CD4-positive, alpha-beta T cell treated with Interleukin-12 subunit alpha and Interleukin-12 subunit beta, for 1 hour (primary cell): ENCODE data around the gene NDUFA9.

Source experiments
- DNase-seq: peaks from one replicate; pipeline ENCODE4 v3.0.0-alpha.2; 2020

The NDUFA9 gene

DNA sequence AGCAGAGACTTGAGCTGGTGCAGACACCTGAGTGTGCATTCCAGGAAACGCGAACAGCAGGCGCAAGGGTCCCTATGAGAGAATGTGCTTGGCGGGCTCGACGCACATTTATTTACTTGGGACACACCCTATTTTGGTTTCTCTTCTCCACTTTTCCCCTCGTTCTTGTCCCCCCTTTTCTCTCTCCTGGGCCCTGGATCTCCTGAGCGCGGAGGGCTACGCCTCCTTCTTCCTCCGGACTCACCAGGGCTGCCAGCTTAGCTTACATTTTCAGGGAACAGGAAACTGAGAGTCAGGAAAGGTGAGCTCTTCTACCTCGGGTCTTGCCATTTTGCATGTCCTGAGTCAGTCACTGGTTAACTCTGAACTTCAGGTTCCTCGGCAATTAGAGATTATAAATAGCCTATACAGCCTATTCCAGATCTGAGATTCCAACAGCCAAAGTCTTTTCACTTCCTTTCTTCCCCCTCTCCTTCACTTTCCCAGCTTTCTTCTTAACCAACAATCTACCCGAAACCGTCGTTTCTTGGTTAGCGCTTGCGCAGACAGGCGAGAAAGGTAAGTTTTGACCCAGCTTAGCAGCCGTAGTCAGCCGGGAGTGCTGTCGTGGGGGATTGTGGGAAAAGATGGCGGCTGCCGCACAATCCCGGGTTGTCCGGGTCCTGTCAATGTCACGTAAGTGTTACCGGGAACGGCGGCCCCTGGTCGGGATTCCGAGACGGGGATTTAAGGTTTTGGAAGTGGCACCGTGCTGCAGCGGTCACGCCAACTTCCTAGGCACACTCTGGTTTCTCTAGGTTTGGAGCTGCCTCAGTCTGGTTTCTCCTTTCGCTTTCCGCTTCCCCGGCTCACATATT lies at the start of gene NDUFA9, which contains the start of gene AKAP3:
Gene NDUFA9, plus strand, starts transcription at position 614 of the 857 bp plus-strand sequence. Its CDS starts 13 bp downstream, at position 627.
Gene AKAP3, minus strand, starts transcription at position 551 of the 857 bp plus-strand sequence. CDS start 10,855 bp downstream, outside the sequence.
- peak; percentile 81 for DNase-seq

DNA sequence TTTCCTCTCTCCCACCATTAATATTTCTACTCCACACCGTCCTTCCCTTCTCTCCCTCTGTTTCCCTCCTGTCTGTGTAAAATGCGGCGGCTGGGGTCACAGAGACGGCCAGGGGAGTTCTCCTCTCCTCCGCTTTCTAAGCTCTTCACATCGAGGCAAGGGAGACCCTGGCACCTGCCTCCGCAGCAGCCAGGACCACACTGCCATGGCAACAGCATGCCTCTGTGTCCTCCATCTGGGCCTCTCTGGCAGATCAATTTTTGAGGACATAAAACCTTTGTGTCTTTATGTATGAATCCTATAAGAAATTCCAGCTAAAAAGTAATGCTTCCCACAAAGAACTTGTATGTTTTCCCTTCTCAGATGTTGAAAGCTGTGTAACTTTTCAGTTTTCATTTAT lies 45.5 kb upstream of the NDUFA9 start:
- no peak for DNase-seq

DNA sequence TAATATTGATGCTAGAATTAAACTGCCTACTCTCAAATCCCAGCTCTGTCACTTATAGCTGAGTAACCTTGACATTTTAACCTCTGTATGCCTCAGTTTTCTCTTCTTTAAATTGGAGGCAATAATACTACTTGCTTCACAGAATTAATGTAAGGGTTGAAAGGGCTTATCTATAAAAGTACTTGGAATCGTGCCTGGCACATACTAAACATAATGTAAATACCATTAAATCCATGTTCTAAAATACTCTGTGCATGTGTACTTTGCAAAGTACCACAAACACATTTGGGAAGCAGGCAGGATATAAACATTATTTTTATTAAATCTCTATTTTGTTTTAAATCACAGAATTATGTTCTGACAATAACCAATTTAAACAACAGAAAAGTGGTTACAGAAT lies 45.0 kb upstream of the NDUFA9 start:
- no peak for DNase-seq

DNA sequence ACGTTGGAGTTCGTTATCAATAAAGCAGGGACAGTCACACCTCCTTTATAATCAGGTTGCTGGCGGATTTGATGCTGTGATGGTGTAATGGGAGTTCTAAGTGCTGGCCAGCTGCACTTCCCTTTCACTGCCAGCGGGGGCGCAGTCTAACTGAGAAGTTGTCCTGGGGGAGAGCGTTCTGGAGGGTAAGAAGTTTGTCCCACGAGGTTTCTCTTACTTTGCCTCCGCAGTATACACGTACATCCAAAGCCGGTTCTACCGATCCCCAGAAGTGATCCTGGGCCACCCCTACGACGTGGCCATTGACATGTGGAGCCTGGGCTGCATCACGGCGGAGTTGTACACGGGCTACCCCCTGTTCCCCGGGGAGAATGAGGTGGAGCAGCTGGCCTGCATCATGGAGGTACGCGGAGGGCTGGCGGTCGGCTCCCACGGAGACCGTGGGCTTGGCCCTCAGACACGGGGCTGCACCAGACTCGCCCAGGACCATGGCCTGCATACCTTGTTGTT lies 44.2 kb upstream of the NDUFA9 start:
- peak; percentile 82 for DNase-seq

DNA sequence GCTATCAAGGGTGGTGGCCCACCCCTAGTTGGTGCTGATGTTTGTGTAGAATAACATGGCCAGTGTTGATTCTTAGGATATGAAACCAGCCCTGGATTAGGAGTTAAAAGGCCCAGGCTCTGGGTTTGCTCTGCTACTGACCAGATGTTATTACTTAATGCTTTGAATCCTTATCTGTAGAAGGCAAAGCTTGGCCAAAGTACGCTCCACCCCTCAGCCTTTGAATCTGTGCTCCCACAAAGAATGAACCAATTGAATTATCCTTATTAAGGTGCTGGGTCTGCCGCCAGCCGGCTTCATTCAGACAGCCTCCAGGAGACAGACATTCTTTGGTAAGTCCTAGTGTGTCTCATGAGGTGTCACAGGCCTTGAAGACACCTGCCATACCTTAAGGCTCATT lies 41.9 kb upstream of the NDUFA9 start:
- DNase-seq: no peak

DNA sequence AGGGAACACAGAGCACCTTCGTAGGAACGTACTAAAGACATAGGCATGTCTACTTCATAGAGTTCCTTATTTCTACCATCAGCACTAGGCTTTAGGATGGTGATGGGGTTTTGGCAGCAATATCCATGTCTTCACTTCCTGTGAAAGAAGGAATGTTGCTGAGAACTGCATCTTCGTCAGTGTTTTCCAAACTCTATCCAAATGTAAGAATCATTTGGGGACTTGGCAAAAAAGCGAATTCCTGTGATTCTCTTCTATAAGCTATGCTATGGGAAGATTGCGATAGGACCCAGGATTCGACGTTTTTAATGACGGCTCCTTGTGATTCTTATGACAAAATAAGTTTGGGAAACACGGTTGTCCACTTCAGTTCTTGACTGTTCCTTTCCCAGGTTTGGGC lies 39.8 kb upstream of the NDUFA9 start:
- no peak for DNase-seq

DNA sequence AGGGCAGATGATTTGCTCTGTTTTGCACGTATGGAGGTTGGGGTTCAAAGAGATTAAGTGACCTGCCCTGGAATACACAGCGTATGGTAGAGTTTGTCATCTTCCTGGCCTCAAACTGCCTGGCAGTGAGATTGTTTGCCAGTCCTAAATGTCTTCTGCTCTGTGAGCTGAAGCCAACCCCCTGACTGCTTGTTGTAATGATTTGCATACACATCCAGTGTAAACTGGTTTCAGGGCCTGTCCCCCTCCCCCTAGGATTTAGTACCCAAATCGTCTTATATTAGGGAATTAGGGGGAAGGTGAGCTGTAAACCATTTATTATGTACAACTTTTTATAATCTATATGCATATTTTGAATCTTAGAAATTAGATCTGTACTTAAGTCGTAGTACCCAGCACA lies 38.4 kb upstream of the NDUFA9 start:
- DNase-seq: no peak

DNA sequence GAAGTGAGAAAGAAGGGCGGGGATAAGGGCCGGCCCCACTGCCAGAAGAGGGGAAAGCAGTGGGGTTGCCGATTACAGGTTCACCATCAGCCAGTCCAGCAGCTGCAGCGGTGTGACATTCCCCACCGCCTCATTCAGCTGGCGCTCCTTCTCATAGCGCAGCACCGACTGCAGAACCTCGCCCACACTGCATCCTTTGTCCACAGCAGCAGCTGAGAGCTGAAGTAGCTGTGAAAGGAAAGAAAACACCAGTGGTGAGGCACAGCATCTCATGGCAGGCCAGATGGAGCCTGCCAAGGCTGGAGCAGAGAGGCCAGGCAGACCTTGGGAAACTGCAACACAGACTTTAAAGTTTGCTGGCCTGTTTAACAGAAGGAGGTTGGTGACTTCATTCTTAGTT lies 33.2 kb upstream of the NDUFA9 start:
- DNase-seq: no peak

DNA sequence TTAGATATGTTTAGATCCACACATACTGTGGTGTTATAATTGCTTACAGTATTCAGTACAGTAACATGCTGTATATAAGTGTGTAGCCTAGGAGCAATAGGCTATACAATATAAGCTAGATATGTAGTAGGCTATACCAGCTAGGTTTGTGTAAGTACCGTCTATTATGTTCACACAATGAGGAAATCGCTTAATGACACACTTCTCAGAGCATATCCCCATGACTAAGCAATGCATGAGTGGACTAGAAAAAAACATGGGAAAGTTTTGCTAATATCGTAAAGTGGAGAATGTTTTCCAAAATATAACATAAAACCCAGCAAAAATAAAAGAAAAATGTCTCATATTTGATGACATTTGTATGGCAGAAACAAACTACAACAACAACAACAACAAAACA lies 27.4 kb upstream of the NDUFA9 start:
- no peak for DNase-seq

DNA sequence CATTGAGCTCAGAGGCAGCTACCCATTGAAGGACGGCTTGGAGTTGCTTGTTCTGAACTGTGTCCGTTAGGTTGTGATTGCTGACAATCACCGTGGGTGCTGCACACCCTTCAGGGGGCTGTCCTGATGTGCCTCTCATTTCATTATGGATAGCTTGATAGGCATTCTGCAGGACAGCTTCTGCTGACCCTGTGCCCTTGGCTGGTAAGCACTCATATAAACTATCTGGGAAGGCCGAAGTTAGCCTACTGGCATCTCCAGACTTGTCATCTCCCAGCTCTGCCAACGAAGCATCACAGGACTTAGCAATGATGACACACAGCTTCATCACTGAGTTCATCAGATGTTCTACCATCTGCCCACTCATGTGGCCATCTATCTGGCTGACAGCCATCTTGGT lies 22.4 kb upstream of the NDUFA9 start:
- DNase-seq: no peak

DNA sequence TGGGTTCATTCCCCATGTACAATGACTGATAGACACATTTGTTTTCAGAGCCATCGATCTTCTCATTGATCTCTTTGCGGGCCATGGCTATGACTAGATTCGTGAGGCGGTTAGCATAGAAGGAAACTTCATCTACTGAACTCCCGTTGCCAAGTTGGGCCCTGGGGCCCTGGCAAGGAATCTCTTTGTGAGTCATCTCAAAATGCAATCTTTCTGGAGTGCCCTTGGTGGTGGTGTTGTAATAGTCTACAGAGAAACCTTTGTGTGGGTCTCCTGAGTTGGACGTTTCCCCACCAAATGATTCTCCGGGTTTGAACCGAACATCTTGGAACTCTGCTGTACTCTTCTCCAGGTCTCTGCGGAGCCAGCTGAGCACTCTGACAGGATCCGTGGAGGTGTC lies 20.5 kb upstream of the NDUFA9 start:
- DNase-seq: no peak

DNA sequence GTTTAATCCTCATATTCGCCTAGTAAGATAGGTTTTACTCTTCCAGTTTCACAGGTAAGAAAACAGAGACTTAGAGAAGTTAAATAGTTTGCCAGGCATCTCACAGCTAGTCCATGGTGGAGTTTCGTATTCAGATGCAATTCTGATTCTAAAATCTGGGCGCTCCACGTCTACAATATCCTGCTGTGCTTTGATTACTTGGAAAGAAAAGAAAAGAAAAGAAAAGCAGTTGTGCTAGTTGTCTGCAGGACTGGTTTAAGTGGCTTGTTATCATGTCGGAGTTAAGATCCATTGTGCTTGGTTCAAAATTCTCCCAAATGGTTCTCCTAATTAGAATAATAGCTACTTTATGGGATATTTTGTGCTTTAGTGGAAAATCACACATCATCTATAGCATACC lies 18.7 kb upstream of the NDUFA9 start:
- DNase-seq: no peak

DNA sequence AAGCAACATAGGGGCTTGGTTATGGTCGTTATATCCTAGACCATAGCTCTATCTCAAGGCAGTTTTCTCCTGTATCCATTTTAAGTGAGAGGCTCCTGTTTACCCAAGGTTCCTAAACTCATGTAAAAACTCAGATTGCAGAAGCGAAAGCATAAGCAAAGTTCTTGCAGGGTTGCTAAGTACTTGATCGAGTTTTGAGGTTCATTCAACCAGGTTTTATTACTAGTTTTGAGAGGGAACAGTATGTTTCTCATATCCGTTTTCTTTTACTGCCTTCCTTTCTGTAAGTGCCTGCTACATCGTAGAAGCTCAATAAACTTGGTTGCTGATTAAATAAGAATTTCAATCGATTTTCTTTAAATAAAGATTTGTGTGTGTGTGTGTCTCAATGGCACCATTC lies 5.2 kb upstream of the NDUFA9 start:
- no peak for DNase-seq

DNA sequence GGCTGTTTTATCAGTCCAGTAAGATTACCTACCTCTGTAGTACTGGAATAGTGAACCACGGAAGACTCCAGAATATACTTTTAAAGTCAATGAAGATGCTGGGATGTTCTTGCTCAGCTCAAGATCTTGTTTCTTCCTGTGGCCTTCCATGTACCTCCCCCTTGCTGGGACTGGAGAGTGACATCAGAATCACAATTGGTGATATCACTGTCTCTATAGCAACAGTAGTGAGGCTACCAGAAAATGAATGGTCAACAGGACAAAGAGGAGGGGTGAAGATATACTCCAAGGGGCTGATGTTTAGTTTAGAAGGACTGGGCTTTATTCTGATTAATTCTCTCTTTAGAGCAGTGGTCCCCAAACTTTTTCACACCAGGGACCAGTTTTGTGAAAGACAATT lies 3.9 kb upstream of the NDUFA9 start:
- DNase-seq: no peak

DNA sequence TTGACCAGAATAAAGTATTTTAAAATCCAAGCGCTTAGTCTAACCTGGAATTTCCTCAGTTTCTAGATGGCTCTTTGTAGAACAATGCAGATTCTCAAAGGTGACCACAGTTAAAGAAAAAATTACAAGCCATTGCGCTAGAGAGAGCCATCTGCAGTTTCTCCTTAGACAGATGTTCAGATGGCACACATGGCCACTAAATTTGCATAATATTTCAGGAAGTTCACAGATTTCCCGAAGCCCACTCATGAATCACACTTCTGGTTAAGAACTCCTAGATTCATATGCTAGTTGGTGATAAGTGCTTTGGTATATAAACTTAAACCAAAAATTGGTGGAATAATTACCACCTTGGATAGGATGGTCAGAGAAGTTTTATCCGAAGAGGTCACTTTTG lies 812 bp upstream of the NDUFA9 start:
- DNase-seq: no peak

DNA sequence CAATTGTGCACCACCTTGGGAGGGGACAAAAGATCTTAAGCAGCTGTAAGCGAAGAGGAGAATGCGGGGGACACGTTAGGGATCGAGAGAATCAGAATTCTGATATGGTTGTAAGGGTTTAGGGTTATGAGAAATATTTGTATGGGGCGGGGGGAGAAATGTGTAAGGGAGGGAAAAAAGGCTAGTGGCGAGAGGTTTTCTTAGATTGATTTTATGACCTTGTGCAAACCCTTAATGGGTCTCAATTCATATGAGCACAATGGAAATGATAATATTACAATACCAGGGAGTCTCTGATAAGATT lies 396 bp downstream of the NDUFA9 start:
- no peak for DNase-seq

DNA sequence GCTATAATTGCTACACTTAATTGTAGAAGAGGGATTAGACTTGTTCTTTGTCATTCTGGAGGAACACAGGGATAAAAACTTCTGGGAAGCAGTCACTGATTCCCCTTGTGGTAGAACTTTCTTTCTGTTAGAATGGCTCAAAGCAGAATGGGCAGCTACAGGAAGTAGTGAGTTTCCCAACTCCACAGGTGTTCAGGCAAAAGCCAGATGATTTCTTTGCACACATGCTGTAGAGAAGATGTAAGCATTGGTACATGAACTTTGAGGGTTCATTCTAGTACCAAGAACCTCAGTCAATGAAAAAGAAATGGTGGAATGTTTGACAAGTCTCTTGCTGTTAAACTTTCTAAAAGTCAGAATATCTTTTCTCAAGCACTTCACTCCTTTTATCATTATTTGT lies 4.3 kb downstream of the NDUFA9 start:
- no peak for DNase-seq

DNA sequence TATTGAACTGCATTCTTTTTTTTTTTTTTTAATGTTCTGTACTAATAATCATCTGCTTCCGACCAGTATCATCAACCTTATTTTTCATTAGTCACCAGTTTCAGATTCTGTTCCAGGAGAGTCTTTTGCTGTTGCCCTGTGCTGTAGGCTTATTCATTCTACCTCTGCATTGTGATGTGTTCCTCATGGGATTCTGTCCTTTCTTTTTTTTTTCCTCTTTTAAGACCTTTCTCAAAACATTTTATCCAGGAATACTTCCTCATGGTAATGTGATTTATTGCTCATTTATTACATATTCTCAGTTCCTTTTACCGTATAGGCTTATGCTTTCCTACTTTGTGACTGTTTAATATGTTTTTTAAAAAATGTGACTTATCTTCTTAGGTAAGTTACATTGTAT lies 4.8 kb downstream of the NDUFA9 start:
- DNase-seq: no peak

DNA sequence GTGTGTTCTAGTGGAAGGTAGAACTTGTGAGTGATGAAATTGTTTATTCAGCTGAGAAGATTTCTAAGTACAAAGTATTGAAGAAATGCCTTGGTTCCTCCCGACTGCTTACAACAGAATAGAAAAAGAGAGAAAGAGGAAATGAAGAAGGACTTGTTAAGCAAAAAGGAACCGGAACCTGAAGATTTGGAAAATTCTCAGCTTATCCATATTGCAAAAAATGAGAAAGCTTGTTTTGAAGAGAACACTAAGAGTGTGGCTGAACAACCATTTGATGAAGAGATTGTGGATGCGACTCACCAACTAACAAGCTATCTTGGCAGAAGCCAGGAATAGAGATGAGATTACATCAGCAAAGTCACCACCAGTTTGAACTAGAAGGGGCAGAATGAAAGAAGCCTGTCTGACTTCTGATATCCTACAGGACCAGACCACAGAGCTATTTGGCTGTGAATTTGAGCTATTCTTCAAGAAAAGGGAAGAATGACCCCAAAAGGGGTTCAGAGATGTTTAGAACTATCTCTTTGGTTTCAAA lies 15.1 kb downstream of the NDUFA9 start:
- DNase-seq: no peak

DNA sequence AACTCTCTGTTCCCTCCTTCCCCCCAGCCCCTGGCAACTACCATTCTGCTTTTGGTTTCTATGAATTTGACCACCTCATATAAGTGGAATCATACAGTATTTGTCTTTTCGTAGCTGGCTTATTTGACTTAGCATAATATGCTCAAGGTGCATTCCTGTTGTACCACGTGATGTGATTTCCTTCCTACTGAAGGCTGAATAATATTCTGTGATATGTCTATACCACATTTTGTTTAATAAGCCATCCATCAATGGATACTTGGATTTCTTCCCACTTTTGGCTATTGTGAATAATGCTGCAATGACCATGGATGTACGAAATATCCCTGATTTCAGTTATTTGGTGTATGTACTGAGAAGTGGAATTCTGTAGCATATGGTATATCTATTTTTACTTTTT lies 16.3 kb downstream of the NDUFA9 start:
- no peak for DNase-seq

DNA sequence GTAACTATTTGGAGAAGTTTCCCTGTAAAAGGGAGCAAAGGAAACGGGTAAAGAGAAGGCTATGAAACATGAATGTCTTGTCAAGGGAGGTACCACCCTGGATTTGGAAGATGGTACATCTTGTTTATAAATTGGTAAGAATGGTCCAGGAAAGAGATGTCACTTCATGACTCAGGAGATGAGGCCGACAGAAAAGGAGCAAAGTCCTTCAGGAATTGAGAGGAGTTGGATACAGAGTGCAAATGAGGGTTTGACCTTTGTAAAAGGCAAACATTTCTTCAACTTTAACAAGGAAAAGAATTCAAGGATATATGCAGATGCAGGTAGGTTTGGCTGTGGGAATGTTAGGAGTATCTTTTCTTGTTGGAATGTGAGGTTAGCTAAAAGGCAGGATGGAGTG lies 30.8 kb downstream of the NDUFA9 start:
- DNase-seq: no peak

DNA sequence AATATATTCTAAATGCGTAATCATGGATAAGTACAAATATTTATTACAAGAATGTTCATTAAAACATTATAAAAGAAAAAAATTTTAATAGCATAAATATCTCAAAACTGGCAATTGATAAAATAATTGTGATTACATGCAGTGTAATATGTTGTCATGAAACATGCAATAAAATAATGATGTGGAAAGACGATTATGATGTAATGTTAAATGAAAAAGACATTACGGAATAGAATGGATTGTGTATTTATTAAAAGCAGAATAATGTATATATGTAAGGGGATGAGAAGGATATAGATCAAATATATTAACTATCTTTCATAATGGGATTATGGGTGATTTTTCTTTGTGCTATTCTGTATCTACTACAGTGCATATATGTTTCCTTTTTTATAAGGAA lies 32.8 kb downstream of the NDUFA9 start:
- no peak for DNase-seq

DNA sequence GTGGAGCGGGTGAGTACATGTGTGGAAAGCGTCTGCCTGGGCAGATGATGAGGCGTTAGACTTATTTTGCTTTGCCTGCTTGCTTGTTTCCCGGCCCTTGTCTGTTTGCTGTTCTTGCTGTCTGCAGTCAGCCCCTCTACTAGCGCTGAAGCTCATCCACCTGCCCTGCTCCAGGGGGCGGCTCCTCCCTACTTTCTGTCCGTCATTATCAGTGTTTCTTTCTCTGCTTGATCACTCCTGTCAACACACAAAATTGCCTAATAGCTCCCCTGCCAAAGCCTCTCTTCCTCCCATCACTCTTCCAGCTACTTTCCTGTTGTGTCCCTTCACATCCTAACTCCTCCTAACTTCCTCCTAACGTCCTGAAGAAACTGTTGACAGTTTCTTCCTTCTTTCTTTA lies 36.4 kb downstream of the NDUFA9 start:
- no peak for DNase-seq

DNA sequence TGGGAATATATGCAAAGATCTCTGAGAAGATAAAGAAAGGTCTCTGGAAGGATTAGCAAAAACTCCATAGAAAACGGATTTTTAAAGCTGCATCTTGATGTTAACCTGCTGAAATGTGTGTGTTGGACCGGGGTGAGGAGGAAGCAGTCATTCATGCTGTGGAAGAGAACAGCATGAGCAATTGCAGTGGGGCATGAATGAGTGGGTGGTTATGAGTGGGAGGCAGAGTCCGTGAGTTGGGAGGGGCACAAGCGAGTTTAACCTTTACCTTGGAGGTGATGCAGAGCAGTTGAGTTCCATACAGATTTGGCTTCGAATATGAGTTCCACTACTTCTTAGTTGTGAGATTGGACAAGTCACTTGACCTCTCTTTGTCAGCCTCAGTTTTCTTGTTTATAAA lies 41.8 kb downstream of the NDUFA9 start:
- DNase-seq: no peak
